Activated naive CD4-positive, alpha-beta T cell treated with anti-CD3 and anti-CD28 coated beads, Interleukin-2, amount 50 U/mL, for 16 hours (primary cell): ENCODE data around the gene LDB1.
A peak's percentile ranks its signal among the peaks of the same experiment; 100 is the strongest.

Source experiments
- DNase-seq: peaks from one replicate; pipeline ENCODE4 v3.0.0-alpha.2; 2020

The LDB1 gene

GRCh38 chr10:102120142-102120990, at the start of gene LDB1:
LDB1 (minus strand) TSS chr10:102120368; CDS start chr10:102120110, 258 bp downstream.
- peak; percentile 66 for DNase-seq

GRCh38 chr10:102167861-102168260, 47.7 kb upstream of the LDB1 start:
- no peak for DNase-seq

DNA sequence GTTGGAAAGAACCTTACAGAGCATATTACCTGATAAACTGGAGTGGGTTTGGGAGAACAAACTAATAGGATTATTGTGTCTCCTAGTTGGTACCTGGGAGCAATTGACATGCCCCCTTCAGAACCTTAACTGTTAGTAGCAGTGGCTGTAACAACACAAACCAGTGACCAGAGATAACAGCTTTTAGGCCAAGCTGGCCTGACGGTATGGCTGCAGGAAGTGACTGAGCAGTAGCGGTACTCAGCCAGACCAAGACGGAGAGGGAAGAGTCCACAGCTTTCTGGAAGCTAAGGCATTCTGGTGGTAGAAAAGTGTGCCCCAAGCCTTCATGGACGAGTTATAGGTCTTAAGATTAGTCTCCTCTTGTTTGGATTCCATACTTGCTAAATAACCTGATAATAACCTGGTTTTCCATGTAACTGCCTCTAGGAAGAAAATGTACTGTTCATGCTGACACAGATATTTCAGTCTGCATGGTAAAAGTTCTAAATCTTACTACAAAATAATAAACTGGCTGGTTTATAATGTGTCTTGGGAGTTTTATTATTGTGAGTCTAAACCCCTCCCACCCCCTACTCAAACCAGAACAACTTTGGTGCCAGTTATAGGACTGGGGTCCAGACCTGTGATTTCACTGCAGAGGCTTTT, 43.3 kb upstream of the LDB1 start:
- no peak for DNase-seq

- DNase-seq, result no peak
Observed at GRCh38 chr10:102159831-102160230, 39.7 kb upstream of the LDB1 start.

GRCh38 chr10:102159051-102159597, 39.0 kb upstream of the LDB1 start:
- no peak for DNase-seq

DNA sequence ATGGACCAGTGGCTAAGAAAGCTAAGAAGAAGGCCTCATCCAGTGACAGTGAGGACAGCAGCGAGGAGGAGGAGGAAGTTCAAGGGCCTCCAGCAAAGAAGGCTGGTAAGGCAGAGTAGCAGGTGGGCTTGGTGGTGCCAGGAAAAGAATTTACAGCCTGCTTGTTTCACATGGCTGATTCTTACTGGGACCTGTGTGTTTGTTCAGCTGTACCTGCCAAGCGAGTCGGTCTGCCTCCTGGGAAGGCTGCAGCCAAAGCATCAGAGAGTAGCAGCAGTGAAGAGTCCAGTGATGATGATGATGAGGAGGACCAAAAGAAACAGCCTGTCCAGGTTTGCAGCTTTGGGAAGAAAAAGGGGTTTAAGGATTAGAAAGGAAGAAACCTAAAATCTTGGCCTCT, 37.1 kb upstream of the LDB1 start:
- DNase-seq, result no peak

- DNase-seq, result no peak
Observed at GRCh38 chr10:102154466-102155116, 34.4 kb upstream of the LDB1 start.

GRCh38 chr10:102153093-102153620, 33.0 kb upstream of the LDB1 start:
- no peak for DNase-seq

DNA sequence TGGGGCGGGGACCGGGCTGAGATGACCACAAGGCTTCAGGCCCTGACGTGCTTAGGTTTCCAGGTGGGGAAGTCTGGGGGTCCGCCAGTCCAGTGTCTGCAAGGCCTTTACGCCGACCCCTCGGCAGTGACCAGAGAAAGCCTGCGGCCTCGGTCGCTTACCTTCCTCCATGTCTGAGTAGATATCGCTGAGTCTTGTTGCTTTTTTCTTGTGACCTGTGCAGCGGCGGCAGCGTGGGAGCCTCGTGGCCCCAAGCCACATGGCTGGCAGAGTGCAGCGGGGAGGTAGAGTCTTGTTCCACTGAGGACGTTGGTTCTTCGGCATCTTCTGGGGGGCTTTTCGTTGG, 32.4 kb upstream of the LDB1 start:
- peak; percentile 69 for DNase-seq

GRCh38 chr10:102151774-102152544, 31.8 kb upstream of the LDB1 start, which contains the start of gene NOLC1:
NOLC1 (plus strand) TSS chr10:102152389; CDS start chr10:102152411, 22 bp downstream.
- peak; percentile 99 for DNase-seq

- DNase-seq, result no peak
Observed at GRCh38 chr10:102150970-102151773, 31.0 kb upstream of the LDB1 start.

DNA sequence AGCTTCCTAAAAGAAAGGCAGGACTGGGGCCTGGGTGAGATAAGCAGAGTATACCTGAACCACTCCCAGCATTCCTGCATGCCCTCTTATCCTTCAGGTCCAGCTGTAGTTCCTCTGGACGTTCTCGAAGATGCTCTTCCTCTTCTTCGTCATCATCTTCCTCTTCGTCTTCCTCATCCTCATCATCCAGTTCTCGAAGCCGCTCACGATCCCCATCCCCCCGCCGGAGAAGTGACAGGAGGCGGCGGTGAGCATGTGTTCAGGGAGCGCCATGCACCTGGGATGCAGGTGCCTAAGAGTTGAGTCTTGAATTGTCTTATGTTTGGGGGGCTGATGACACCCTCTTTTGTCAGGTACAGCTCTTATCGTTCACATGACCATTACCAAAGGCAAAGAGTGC, 28.1 kb upstream of the LDB1 start:
- no peak for DNase-seq

DNA sequence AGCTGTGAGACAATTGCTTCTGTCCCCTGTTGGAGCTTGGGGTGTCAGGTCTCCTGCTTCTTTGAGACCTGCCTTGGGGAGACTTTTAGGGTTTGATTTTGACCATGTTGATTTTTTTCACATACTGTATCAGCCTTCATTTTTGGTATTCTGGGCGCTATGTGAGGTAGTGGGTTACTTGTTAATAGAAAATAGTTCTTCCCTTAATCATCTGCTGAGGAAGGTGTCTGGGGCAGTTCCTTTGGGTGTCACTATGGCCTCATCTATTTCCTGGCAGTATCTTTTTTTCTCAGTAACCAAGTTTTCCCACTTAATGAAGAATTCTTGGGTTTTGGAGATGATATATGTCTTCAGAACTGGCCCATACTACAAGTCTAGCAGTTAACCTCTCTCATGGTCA, 27.4 kb upstream of the LDB1 start:
- no peak for DNase-seq

- DNase-seq, result no peak
Observed at GRCh38 chr10:102146971-102147428, 26.8 kb upstream of the LDB1 start.

DNA sequence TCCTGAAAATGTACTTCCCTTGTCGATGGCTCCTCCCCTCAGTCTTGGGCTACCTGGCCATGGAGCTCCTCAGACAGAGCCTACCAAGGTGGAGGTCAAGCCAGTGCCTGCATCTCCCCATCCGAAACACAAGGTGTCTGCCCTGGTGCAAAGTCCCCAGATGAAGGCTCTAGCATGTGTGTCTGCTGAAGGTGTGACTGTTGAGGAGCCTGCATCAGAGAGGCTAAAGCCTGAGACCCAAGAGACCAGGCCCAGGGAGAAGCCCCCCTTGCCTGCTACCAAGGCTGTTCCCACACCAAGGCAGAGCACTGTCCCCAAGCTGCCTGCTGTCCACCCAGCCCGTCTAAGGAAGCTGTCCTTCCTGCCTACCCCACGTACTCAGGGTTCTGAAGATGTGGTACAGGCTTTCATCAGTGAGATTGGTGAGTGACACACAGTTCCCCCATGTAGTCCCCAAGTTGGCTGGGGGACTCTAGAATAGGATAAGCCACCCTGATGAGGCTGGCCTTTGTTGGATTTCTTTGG, 21.5 kb upstream of the LDB1 start:
- no peak for DNase-seq

DNA sequence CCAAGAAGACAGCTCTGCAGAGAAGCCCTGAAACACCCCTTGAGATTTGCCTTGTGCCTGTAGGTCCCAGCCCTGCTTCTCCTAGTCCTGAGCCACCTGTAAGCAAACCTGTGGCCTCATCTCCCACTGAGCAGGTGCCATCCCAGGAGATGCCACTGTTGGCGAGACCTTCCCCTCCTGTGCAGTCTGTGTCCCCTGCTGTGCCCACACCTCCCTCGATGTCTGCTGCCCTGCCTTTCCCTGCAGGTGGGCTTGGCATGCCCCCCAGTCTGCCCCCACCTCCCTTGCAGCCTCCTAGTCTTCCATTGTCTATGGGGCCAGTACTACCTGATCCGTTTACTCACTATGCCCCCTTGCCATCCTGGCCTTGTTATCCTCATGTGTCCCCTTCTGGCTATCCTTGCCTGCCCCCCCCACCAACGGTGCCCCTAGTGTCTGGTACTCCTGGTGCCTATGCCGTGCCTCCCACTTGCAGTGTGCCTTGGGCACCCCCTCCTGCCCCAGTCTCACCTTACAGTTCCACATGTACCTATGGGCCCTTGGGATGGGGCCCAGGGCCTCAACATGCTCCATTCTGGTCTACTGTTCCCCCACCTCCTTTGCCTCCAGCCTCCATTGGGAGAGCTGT, 20.9 kb upstream of the LDB1 start:
- no peak for DNase-seq

DNA sequence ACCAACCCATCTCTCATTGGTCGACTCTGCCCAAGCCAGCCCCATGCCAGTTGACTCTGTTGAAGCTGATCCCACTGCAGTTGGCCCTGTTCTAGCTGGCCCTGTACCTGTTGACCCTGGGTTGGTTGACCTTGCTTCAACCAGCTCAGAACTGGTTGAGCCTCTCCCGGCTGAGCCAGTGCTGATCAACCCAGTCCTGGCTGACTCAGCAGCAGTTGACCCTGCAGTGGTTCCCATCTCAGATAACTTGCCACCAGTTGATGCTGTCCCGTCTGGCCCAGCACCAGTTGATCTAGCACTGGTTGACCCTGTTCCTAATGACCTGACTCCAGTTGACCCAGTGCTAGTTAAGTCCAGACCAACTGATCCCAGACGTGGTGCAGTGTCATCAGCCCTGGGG, 20.1 kb upstream of the LDB1 start:
- DNase-seq, result no peak

DNA sequence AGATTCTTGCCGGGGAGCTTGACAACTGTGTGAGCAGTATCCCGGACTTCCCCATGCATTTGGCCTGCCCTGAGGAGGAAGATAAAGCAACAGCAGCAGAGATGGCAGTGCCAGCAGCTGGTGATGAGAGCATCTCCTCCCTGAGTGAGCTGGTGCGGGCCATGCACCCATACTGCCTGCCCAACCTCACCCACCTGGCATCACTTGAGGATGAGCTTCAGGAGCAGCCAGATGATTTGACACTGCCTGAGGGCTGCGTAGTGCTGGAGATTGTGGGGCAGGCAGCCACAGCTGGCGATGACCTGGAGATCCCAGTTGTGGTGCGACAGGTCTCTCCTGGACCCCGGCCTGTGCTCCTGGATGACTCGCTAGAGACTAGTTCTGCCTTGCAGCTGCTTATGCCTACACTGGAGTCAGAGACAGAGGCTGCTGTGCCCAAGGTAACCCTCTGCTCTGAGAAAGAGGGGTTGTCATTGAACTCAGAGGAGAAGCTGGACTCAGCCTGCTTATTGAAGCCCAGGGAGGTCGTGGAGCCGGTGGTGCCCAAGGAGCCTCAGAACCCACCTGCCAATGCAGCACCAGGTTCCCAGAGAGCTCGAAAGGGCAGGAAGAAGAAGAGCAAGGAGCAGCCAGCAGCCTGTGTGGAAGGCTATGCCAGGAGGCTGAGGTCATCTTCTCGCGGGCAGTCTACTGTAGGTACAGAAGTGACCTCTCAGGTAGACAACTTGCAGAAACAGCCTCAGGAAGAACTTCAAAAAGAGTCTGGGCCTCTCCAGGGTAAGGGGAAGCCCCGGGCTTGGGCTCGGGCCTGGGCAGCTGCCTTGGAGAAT, 19.3 kb upstream of the LDB1 start:
- no peak for DNase-seq

DNA sequence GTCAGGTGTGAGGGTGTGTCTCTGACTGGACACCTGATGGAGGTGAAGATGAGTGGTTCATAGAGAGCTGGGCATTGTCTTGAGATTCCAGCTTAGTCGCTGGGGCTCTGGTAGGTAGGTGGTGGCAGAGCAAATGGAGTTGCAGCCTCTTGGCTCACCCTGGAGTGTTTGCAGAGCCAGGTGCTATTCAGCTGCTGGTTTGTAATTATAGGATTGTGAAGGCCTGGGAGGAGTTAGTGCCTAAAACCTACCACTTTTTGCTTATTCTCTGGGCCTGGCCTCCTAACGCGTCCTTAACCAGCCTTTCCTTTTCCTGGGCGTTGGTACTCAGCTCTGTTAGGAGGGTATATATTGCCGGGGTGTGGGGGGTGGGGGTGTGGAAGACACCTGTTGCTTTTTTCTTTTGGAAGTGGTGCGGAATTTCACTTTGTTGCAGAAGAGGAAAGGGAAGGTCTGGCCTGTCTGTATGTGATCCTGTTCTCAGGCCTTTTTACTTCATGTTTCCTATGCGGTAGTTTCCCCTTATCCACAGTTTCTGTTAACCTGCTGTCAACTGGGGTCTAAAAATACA, 15.9 kb upstream of the LDB1 start:
- DNase-seq, result no peak
